Smooth muscle cell (in vitro differentiated cells): ENCODE measurements around the gene LMF2. TPM values are rescaled to one million over a fixed set of nuclear protein-coding genes. Genes with fewer than 3 reads are reported as not detected.

ENCODE experiments used
- DNase-seq: peaks from one replicate; lab custom pipeline; 2025; ENCODE audit not compliant: unreplicated experiment; lab: John Stamatoyannopoulos, UW
- H2AFZ ChIP-seq: fragments of 200-600 bp; sonication (generic); 2 replicates; pipeline ENCODE4 v1.6.0; 2016; ENCODE audit warnings: antibody characterized with exemption, low read depth, mild to moderate bottlenecking
- H3F3A ChIP-seq: fragments of 200-600 bp; sonication (generic); 2 replicates; pipeline ENCODE4 v1.6.0; 2017; ENCODE audit warnings: antibody characterized with exemption, low read depth
- H3K27ac ChIP-seq: fragments of 200-600 bp; sonication (generic); 2 replicates; pipeline ENCODE4 v1.5.1; 2016; ENCODE audit warnings: low read depth, mild to moderate bottlenecking
- H3K27me3 ChIP-seq: fragments of 200-600 bp; sonication (generic); 2 replicates; pipeline ENCODE4 v1.6.1; 2016; ENCODE audit warnings: low read depth, mild to moderate bottlenecking
- H3K36me3 ChIP-seq: fragments of 200-600 bp; sonication (generic); 2 replicates; pipeline ENCODE4 v1.5.1; 2016; ENCODE audit warnings: low read depth
- H3K4me1 ChIP-seq: fragments of 200-600 bp; sonication (generic); 2 replicates; pipeline ENCODE4 v1.5.1; 2016; ENCODE audit warnings: low read depth
- H3K4me2 ChIP-seq: fragments of 200-600 bp; sonication (generic); 2 replicates; pipeline ENCODE4 v1.6.0; 2016; ENCODE audit warnings: mild to moderate bottlenecking
- H3K4me3 ChIP-seq: fragments of 200-600 bp; sonication (generic); 2 replicates; pipeline ENCODE4 v1.5.1; 2016; ENCODE audit warnings: mild to moderate bottlenecking
- H3K79me2 ChIP-seq: fragments of 200-600 bp; sonication (generic); 2 replicates; pipeline ENCODE4 v1.6.0; 2016; ENCODE audit warnings: low read depth, mild to moderate bottlenecking
- H3K9ac ChIP-seq: fragments of 200-600 bp; sonication (generic); 2 replicates; pipeline ENCODE4 v1.6.0; 2016; ENCODE audit warnings: low read depth
- H3K9me3 ChIP-seq: fragments of 200-600 bp; sonication (generic); replicated peaks from 2 replicates; pipeline ENCODE4 v1.5.1; 2016; ENCODE audit warnings: low read depth
- H4K20me1 ChIP-seq: fragments of 200-600 bp; sonication (generic); 2 replicates; pipeline ENCODE4 v1.6.0; 2016; ENCODE audit warnings: low read depth
- CTCF ChIP-seq: fragments of 200-600 bp; sonication (generic); IDR thresholded peaks from 2 replicates; pipeline ENCODE4 v1.5.1; 2017; ENCODE audit warnings: borderline replicate concordance, mild to moderate bottlenecking, antibody characterized with exemption; ENCODE audit not compliant: insufficient read depth, poor library complexity, severe bottlenecking
- WGBS: methylation state at CpG from one replicate; pipeline ENCODE4 v1.1.7; 2016; ENCODE audit warnings: low lambda C conversion rate; 5-methylcytosine and 5-hydroxymethylcytosine counted together
- polyA plus RNA-seq: library from polyadenylated mRNA; unstranded; fragments of >200 nt; fragmentation: Nextera tagmentation; extraction: Ambion mirVana; gene quantifications from 2 replicates; pipeline ENCODE4 v1.2.1, GENCODE V29; 2016
- total RNA-seq: library from RNA; depleted of rRNA; stranded (reverse); fragments of >200 nt; gene quantifications from 2 replicates; pipeline ENCODE4 v1.2.3, GENCODE V29; 2014

Gene LMF2
- total and polyA plus RNA-seq, 2 experiments from 2014 or later: 53.5 to 130 TPM

DNA sequence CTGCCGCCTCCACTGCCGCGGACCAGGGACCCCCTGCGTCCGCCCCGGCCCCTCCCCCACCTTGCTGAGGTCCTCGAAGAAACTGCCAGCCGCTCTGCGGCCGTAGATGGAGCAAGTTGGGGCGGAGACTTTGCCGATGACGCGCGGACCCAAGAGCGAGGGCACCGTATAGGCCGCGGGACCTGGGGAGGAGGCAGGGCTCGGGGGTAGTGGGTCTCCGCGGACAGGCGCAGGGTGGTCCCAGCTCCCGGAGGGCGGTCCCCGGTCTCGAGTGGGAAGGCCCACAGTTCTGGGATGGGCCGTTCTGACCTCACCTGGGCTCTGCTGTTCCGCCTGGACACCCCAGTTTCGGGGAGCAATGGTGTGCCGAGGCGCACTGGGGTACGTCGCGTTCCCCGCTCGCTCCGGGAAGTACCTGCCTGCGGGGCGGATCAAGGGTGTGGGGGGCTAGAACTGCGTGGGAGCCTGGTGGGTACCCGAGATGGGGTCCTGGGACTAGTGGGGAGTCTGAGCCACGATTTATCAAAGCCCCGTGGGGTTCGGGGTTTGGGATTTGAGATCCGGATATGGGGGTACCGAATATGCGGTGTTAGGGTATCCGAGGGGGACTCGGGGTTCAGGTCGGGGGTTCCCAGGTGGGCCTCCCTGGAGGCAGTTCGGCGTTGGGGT lies 23.5 kb upstream of the LMF2 start:
- peak overlapping the region; percentile 81 for H3K9ac ChIP-seq
- no peaks in the 10 kb centered on the region for H3K79me2 ChIP-seq
- no peaks in the 10 kb centered on the region for H3K36me3 ChIP-seq
- H3K4me2 ChIP-seq: peak overlapping the region; percentile 98
- no peaks in the 10 kb centered on the region for H3K27me3 ChIP-seq
- no peak overlapping the region for H2AFZ ChIP-seq
- peaks cover 15% of the 10 kb centered on the region for H4K20me1 ChIP-seq
- no peaks in the 10 kb centered on the region for H3K9me3 ChIP-seq
- H3K27ac ChIP-seq: peak overlapping the region; percentile 97
- DNase-seq: peak; percentile 63
- no peak for TF ChIP-seq CTCF
- peaks cover 23% of the 10 kb centered on the region for H3K4me1 ChIP-seq
- peaks cover 54% of the 10 kb centered on the region for H3F3A ChIP-seq
- peak overlapping the region; percentile 69 for H3K4me3 ChIP-seq
- WGBS: 19% methylated on average over 33 of the region's 53 CpGs

DNA sequence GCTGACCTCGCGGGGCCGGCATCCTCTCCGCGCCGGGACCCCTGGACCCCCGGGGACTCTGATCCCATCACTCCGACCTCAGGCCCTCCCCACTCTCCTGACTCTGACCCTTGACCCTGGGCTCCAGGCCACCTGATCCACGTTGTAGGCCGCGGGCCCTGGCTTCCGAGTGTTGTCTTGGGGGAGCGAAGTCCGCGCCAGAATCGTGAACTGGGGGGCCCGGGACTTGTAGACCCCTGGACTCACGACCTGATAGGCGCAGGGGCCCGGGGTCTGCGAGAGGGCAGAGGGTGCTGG lies 23.0 kb upstream of the LMF2 start:
- Histone ChIP-seq H3K4me2 (peak overlapping the region; percentile 98), H3K36me3 (no peaks in the 10 kb centered on the region), H4K20me1 (peaks cover 15% of the 10 kb centered on the region), H3K27me3 (no peaks in the 10 kb centered on the region), H3K4me3 (peak overlapping the region; percentile 69), H3K9ac (peak overlapping the region; percentile 81), H3K9me3 (no peaks in the 10 kb centered on the region), H3F3A (peaks cover 54% of the 10 kb centered on the region), H3K4me1 (peaks cover 23% of the 10 kb centered on the region), H2AFZ (no peak overlapping the region), H3K27ac (peak overlapping the region; percentile 97), H3K79me2 (no peaks in the 10 kb centered on the region)
- WGBS: 12% methylated on average over 18 of the region's 21 CpGs
- no peak for DNase-seq
- TF ChIP-seq CTCF: no peak

GRCh38 chr22:50529897-50530579 lies 22.5 kb upstream of the LMF2 start, which contains the start of gene TYMP:
Gene TYMP (minus strand): TSS chr22:50530012. CDS start chr22:50529709, 303 bp downstream.
- Histone ChIP-seq H3K4me2 (peak within 1 kb of the TSS; percentile 98), H4K20me1 (peaks cover 15% of the 10 kb centered on the region), H3K9ac (peak within 1 kb of the TSS; percentile 81), H3K27me3 (no peaks in the 10 kb centered on the region), H3K27ac (peak within 1 kb of the TSS; percentile 97), H3F3A (peaks cover 54% of the 10 kb centered on the region), H2AFZ (no peak within 1 kb of the TSS), H3K4me3 (peak within 1 kb of the TSS; percentile 69), H3K36me3 (no peaks in the 10 kb centered on the region), H3K4me1 (peaks cover 23% of the 10 kb centered on the region), H3K9me3 (no peaks in the 10 kb centered on the region), H3K79me2 (no peaks in the 10 kb centered on the region)
- no peak for TF ChIP-seq CTCF
- DNase-seq: peak; percentile 76
- 3% methylated on average over 37 of the region's 92 CpGs for WGBS

- Histone ChIP-seq H3K36me3 (no peaks in the 10 kb centered on the region), H3K27me3 (no peaks in the 10 kb centered on the region), H3K4me2 (peak overlapping the region; percentile 98), H3K4me3 (peak overlapping the region; percentile 69), H3K79me2 (peaks cover 2% of the 10 kb centered on the region), H4K20me1 (peaks cover 17% of the 10 kb centered on the region), H3K9me3 (no peaks in the 10 kb centered on the region), H2AFZ (no peak overlapping the region), H3K9ac (no peak overlapping the region), H3F3A (peaks cover 56% of the 10 kb centered on the region), H3K4me1 (peaks cover 23% of the 10 kb centered on the region), H3K27ac (peak overlapping the region; percentile 97)
- 50% methylated on average over 19 of the region's 50 CpGs for WGBS
- TF ChIP-seq CTCF: no peak
- DNase-seq: no peak
Observed at GRCh38 chr22:50529416-50529896, 22.0 kb upstream of the LMF2 start.
